GM12878 (cell line): ENCODE results near the gene TULP1. TPM values are rescaled to one million over a fixed set of nuclear protein-coding genes. Genes with fewer than 3 reads are reported as not detected.

Experiments used
- CEBPZ ChIP-seq: fragments of 150-350 bp; IDR thresholded peaks from 2 replicates; pipeline ENCODE4 v1.6.1; 2016; ENCODE audit warnings: low read depth, low read length
- CREM ChIP-seq: IDR thresholded peaks from 2 replicates; pipeline ENCODE4 v1.6.1; 2014; ENCODE audit warnings: antibody characterized with exemption, low read depth
- EED ChIP-seq: sonication (generic); IDR thresholded peaks from 2 replicates; pipeline ENCODE4 v1.6.1; 2016; ENCODE audit warnings: antibody characterized with exemption, low read depth
- FOXK2 ChIP-seq: fragments of 450-650 bp; IDR thresholded peaks from 2 replicates; pipeline ENCODE4 v1.6.1; 2017; ENCODE audit warnings: mild to moderate bottlenecking, moderate library complexity
- GATAD2B ChIP-seq: fragments of 450-650 bp; conservative IDR thresholded peaks from 2 replicates; pipeline ENCODE4 v1.6.1; 2017; ENCODE audit warnings: low read depth, mild to moderate bottlenecking, moderate library complexity
- HDGF ChIP-seq: fragments of 450-650 bp; IDR thresholded peaks from 2 replicates; pipeline ENCODE4 v1.6.1; 2016; ENCODE audit warnings: antibody characterized with exemption
- IKZF2 ChIP-seq, 2 experiments: fragments of 450-650 bp; IDR thresholded peaks; 2 replicates each; pipeline ENCODE4 v1.6.1; 2017; ENCODE audit warnings: mild to moderate bottlenecking in 2 of 2, moderate library complexity in 2 of 2
- IRF4 ChIP-seq: IDR thresholded peaks from 2 replicates; pipeline ENCODE4 v1.6.1; 2011; ENCODE audit warnings: low read depth, low read length
- LARP7 ChIP-seq: fragments of 450-650 bp; IDR thresholded peaks from 2 replicates; pipeline ENCODE4 v1.6.1; 2017; ENCODE audit warnings: mild to moderate bottlenecking
- NBN ChIP-seq: fragments of 450-650 bp; IDR thresholded peaks from 2 replicates; pipeline ENCODE4 v1.6.1; 2016
- RAD21 ChIP-seq: IDR thresholded peaks from 2 replicates; pipeline ENCODE4 v1.6.1; 2011; ENCODE audit warnings: mild to moderate bottlenecking, low read depth, low read length, moderate library complexity; ENCODE audit not compliant: insufficient read depth
- RB1 ChIP-seq: fragments of 450-650 bp; formaldehyde crosslinking; IDR thresholded peaks from 2 replicates; pipeline ENCODE4 v1.6.1; 2017; ENCODE audit warnings: mild to moderate bottlenecking, borderline replicate concordance
- RUNX3 ChIP-seq: IDR thresholded peaks from 2 replicates; pipeline ENCODE4 v1.6.1; 2012; ENCODE audit warnings: low read length, inconsistent platforms
- SIN3A ChIP-seq: IDR thresholded peaks from 2 replicates; pipeline ENCODE4 v1.6.1; 2012; ENCODE audit warnings: low read depth, low read length, improper control_type of control experiment
- STAT3 ChIP-seq: IDR thresholded peaks from 2 replicates; pipeline ENCODE4 v1.6.1; 2011; ENCODE audit warnings: low read depth, low read length, improper control_type of control experiment
- TARDBP ChIP-seq: IDR thresholded peaks from 2 replicates; pipeline ENCODE4 v1.6.1; 2016; ENCODE audit warnings: borderline replicate concordance
- polyA plus RNA-seq, 11 experiments: library from polyadenylated mRNA; depleted of rRNA in 4 of 11; unstranded in 6 of 11; stranded (reverse) in 5 of 11; fragments of >200 nt; fragmentation: Nextera tagmentation in 4 of 11; fragmentation: Illumina TruSeq in 1 of 11; extraction: Ambion mirVana in 4 of 11; extraction: Trizol in 1 of 11; gene quantifications; 1 replicate in 1 of 11; 2 replicates in 10 of 11; pipeline versions ENCODE4 v1.2.1 to v1.2.3, GENCODE V29; 2011 to 2016; ENCODE audit warnings: inconsistent platforms in 2 of 11, missing spikeins in 2 of 11, low read depth in 1 of 11
- total RNA-seq, 4 experiments: library from RNA; depleted of rRNA in 3 of 4; stranded (reverse); fragments of >200 nt in 3 of 4; fragmentation: Illumina TruSeq in 1 of 4; extraction: Trizol in 1 of 4; gene quantifications; 2 replicates each; pipeline versions ENCODE4 v1.2.1 to v1.2.3, GENCODE V29; 2013 to 2021
- TF ChIP-seq, protein P1 (sequence below): IDR thresholded peaks from 2 replicates; pipeline ENCODE4 v1.6.1; 2011; ENCODE audit warnings: low read depth, low read length, improper control_type of control experiment, borderline replicate concordance

Gene TULP1
- total and polyA plus RNA-seq, 10 of the 15 experiments (the other 5 are each of a cell fraction or from before 2014, with no cell fraction given), result not detected

GRCh38 chr6:35522660-35523658, 10.3 kb upstream of the TULP1 start (continued):
- TF ChIP-seq SIN3A (no peak), NBN (peak; percentile 56; the same call in 1 of the 2 replicates), IKZF2 (IDR thresholded peaks at IDR 0.05) (peak; percentile 64 to 72), RAD21 (peak; percentile 90), CEBPZ (no peak), RUNX3 (peak; percentile 32; the same call in 1 of the 2 replicates), LARP7 (peak; percentile 17; the same call in 1 of the 2 replicates), GATAD2B (0 out of 2 replicates have a peak, but pooled peaks have one; percentile 20), STAT3 (0 out of 2 replicates have a peak, but pooled peaks have one; percentile 52), EED (peak; percentile 54), RB1 (peak; percentile 58; the same call in 1 of the 2 replicates), IRF4 (0 out of 2 replicates have a peak, but pooled peaks have one; percentile 28), HDGF (0 out of 2 replicates have a peak, but pooled peaks have one; percentile 17), CREM (no peak), TARDBP (no peak), FOXK2 (no peak)
- TF ChIP-seq, protein P1, sequence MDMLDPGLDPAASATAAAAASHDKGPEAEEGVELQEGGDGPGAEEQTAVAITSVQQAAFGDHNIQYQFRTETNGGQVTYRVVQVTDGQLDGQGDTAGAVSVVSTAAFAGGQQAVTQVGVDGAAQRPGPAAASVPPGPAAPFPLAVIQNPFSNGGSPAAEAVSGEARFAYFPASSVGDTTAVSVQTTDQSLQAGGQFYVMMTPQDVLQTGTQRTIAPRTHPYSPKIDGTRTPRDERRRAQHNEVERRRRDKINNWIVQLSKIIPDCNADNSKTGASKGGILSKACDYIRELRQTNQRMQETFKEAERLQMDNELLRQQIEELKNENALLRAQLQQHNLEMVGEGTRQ, result no peak
